Transverse colon (tissue), 4 donors: ENCODE data around the gene CCDC85C. TPM values are rescaled to one million over a fixed set of nuclear protein-coding genes. Genes with fewer than 3 reads are reported as not detected.

ENCODE experiments used
- DNase-seq: peaks from one replicate; pipeline ENCODE4 v3.0.0-alpha.2; 2019
- H3K27ac ChIP-seq, 4 donors: fragments of 200-600 bp; sonication (generic); 2 replicates each; pipeline ENCODE4 v1.5.1; 2016 to 2018; ENCODE audit warnings: inconsistent platforms in 4 of 4
- H3K27me3 ChIP-seq: fragments of 200-600 bp; sonication (generic); 2 replicates; pipeline ENCODE4 v1.5.1; 2017; ENCODE audit warnings: inconsistent platforms
- H3K36me3 ChIP-seq, 4 donors: fragments of 200-600 bp; sonication (generic); 2 replicates each; pipeline ENCODE4 v1.5.1; 2017 to 2019; ENCODE audit warnings: inconsistent platforms in 4 of 4
- H3K4me1 ChIP-seq, 4 donors: fragments of 200-600 bp; sonication (generic); 2 replicates each; pipeline ENCODE4 v1.5.1; 2017 to 2020; ENCODE audit warnings: inconsistent platforms in 4 of 4
- H3K4me3 ChIP-seq, 4 donors: fragments of 200-600 bp; sonication (generic); 1 replicate in 1 of 4; 2 replicates in 3 of 4; pipeline versions ENCODE4 v1.5.1 to v1.6.1; 2017 to 2019; ENCODE audit warnings: inconsistent platforms in 4 of 4
- H3K9me3 ChIP-seq, 2 donors: fragments of 200-600 bp; sonication (generic); 2 replicates each; pipeline ENCODE4 v1.5.1; 2017 to 2019; ENCODE audit warnings: inconsistent platforms in 2 of 2
- EP300 ChIP-seq: sonication (generic); formaldehyde crosslinking; IDR thresholded peaks from one replicate; pipeline ENCODE4 v1.6.1; 2017; ENCODE audit warnings: antibody characterized with exemption, low read depth
- POLR2A ChIP-seq: fragments of 450-650 bp; IDR thresholded peaks from one replicate; pipeline ENCODE4 v1.6.1; 2016; ENCODE audit warnings: antibody characterized with exemption, mild to moderate bottlenecking, moderate library complexity
- POLR2AphosphoS5 ChIP-seq, 3 donors: sonication (generic); formaldehyde crosslinking; IDR thresholded peaks; one replicate each; pipeline ENCODE4 v1.6.1; 2016; ENCODE audit warnings: antibody characterized with exemption in 3 of 3
- WGBS, 2 donors: methylation state at CpG; one replicate each; pipeline ENCODE4 v1.1.5; 2018; ENCODE audit warnings: low coverage in 1 of 2; 5-methylcytosine and 5-hydroxymethylcytosine counted together
- in situ Hi-C, 4 donors: fragments of 200-750 bp; cut with MboI; loops; one replicate each; pipeline versions ENCODE4 v1.15.0 to v1.15.1; 2017; ENCODE audit warnings: low sequenced_read_pairs in 3 of 4, low pct_ligation_motif_present in 1 of 4, low pct_unique_long_range_greater_than_20kb in 1 of 4
- intact Hi-C: fragments of 100-400 bp; cut with DNase I; formaldehyde crosslinking; loops from one replicate; pipeline ENCODE4 v1.15.1; 2023; ENCODE audit warnings: low total_unique reads
- total RNA-seq, 4 donors: library from RNA; depleted of rRNA; stranded (reverse); fragments of >200 nt; gene quantifications; one replicate each; pipeline ENCODE4 v1.1.0, GENCODE V29; 2016
- TF ChIP-seq, protein P1 (sequence below), 5 experiments: fragments of 200-600 bp in 3 of 5; fragments of 450-650 bp in 2 of 5; sonication (generic) in 3 of 5; IDR thresholded peaks; 1 replicate in 2 of 5; 2 replicates in 3 of 5; pipeline ENCODE4 v1.5.1; 2016 to 2017; ENCODE audit warnings: antibody characterized with exemption in 5 of 5, inconsistent platforms in 3 of 5, mild to moderate bottlenecking in 2 of 5, moderate library complexity in 1 of 5

Gene CCDC85C
- total RNA-seq, 4 donors from 2014 or later: 19.3 to 55.4 (median 45.7) TPM

DNA sequence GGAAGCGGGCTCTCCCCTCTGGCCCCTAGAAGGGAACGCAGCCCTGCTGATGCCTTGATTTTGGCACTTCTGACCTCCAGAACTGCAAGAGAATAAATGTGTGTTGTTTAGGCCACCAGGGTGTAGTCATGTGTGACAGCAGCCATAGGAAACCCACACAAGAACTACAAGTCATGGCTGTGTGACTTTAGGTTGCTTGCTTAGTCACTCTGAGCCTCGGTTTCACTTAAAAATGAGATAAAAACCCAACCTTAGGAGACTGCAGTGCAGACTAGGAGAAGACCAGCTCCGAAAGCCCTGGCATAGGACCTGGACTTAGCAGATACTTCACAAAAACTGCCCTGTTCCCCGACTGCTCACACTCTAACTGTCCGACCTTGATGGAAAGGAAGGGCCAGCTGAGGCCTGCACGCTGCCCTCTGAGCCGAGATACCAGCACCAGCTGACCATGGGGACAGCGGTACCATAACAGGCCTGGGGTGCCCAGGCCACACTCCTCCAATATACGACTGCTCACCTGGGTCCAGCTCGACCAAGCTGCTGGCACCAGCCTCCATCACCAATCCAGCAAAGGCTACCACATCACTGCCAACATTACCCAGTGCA is 53.5 kb downstream of the CCDC85C start:
- in situ Hi-C loops (no loop called here), intact Hi-C loops (no loop called here)
- H3K36me3 ChIP-seq: no peaks in the 10 kb centered on the region
- TF ChIP-seq, protein P1, sequence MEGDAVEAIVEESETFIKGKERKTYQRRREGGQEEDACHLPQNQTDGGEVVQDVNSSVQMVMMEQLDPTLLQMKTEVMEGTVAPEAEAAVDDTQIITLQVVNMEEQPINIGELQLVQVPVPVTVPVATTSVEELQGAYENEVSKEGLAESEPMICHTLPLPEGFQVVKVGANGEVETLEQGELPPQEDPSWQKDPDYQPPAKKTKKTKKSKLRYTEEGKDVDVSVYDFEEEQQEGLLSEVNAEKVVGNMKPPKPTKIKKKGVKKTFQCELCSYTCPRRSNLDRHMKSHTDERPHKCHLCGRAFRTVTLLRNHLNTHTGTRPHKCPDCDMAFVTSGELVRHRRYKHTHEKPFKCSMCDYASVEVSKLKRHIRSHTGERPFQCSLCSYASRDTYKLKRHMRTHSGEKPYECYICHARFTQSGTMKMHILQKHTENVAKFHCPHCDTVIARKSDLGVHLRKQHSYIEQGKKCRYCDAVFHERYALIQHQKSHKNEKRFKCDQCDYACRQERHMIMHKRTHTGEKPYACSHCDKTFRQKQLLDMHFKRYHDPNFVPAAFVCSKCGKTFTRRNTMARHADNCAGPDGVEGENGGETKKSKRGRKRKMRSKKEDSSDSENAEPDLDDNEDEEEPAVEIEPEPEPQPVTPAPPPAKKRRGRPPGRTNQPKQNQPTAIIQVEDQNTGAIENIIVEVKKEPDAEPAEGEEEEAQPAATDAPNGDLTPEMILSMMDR (IDR thresholded peaks at IDR 0.05): no peak
- no peak for TF ChIP-seq POLR2A
- no peak for TF ChIP-seq EP300
- TF ChIP-seq POLR2AphosphoS5 (IDR thresholded peaks at IDR 0.05): no peak
- peaks cover 36 to 56% (median 43%) of the 10 kb centered on the region in 4 donors for H3K4me1 ChIP-seq
- H3K27me3 ChIP-seq: no peaks in the 10 kb centered on the region
- 85 to 100% methylated on average over 2 to 11 of the region's 11 CpGs for WGBS, 2 donors
- H3K9me3 ChIP-seq: no peaks in the 10 kb centered on the region
- DNase-seq: no peak
- H3K4me3 ChIP-seq: no peak overlapping the region
- H3K27ac ChIP-seq: peak overlapping the region in 3 of 4 donors; percentile 47 to 77 (median 56)

DNA sequence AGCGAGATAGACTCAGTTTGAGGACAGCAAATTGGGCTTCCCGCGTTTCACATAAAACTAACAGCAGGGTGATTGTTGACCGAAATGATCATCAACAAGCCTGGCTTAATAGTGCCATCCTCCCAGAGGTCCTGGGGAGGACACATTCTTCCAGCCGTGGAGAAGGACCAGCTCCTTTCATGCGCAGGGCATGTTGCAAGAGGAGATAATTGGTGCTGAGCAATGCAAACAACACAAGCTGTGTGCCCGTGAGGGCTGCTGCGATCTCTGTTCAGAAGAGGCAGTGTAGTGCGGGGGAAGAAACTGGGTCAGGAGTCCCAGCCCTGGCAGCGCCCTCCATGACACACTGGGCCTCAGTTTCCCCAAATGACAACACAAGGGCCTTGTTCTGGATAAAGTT is 54.3 kb downstream of the CCDC85C start:
- TF ChIP-seq POLR2AphosphoS5 (IDR thresholded peaks at IDR 0.05): no peak
- TF ChIP-seq, protein P1 (IDR thresholded peaks at IDR 0.05): no peak
- no peak for TF ChIP-seq POLR2A
- TF ChIP-seq EP300: no peak

DNA sequence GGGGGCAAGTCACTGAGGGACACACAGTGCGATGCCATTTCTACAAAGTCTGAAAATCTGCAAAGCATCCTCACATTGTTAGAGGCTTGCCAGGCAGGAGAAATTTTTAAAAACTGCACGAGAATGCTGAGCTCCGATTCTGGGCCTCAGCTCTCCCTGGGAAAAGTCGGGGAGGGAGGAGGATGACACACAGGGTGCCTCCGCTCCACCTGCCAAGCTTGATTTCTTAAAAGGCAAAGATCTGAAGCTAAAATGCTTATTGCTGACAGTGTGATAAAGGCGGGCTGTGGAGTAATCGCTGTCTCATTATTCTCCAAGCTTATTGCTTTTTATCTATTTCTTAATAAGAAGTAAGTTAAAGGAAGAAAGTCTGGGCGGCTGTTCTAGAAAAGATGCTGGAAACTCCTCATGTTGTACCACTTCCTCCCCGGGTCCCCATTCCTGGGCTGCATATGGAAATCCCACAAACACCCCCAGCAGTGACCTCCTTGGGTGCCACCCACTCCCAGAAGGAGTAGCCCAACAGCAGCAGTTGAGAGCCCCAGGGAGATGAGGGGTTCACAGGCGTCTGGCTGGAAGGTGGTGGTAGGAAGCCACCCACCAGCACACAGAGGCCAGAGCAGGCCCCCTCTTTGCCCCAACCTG is 55.0 kb downstream of the CCDC85C start:
- intact Hi-C loops: no loop called here
- Histone ChIP-seq H3K4me3 (no peak overlapping the region), H3K9me3 (no peaks in the 10 kb centered on the region), H3K27ac (peak overlapping the region; percentile 13 to 77 (median 52)), H3K36me3 (no peaks in the 10 kb centered on the region), H3K4me1 (peaks cover 27 to 41% (median 29%) of the 10 kb centered on the region in 4 donors), H3K27me3 (no peaks in the 10 kb centered on the region)
- TF ChIP-seq POLR2A (no peak), POLR2AphosphoS5 (IDR thresholded peaks at IDR 0.05) (no peak), EP300 (no peak)
- in situ Hi-C loops: loop anchor here in 1 of 4 donors (25.0 kb wide), 1 partner anchor 338 kb away; no protein-coding TSS in a partner anchor
- DNase-seq: no peak
- 75 to 79% methylated on average over 9 to 10 of the region's 10 CpGs for WGBS, 2 donors

More for the DNA sequence above, 54.3 kb downstream of the CCDC85C start:
- 80 to 97% methylated on average over 5 to 10 of the region's 10 CpGs for WGBS, 2 donors
- Histone ChIP-seq H3K27ac (peak overlapping the region; percentile 13 to 77 (median 52)), H3K4me1 (peaks cover 34 to 48% (median 36%) of the 10 kb centered on the region in 4 donors), H3K36me3 (no peaks in the 10 kb centered on the region), H3K9me3 (no peaks in the 10 kb centered on the region), H3K4me3 (no peak overlapping the region), H3K27me3 (no peaks in the 10 kb centered on the region)
- in situ Hi-C loops (loop anchor here in 1 of 4 donors (25.0 kb wide), 1 partner anchor 338 kb away; no protein-coding TSS in a partner anchor), intact Hi-C loops (no loop called here)
- no peak for DNase-seq

DNA sequence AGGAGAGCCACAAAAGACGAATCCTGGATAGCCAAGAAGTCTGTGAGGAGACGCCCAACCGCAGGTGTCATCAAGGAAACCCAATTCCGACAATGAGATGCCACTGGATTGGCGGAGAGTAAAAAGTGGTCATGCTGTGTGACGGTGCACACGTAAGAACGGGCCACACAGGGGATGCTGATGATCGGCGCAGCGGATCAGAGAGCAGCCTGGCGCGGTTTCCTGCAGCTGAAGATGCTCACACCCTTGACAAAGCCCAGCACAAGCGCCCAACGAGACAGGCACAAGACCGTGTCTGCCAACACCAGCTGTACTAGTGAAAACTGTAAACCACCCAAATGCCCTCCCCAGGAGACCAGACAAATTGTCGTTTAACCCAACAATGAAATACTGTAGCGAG is 55.8 kb downstream of the CCDC85C start:
- Histone ChIP-seq H3K27me3 (no peaks in the 10 kb centered on the region), H3K4me3 (no peak overlapping the region), H3K36me3 (no peaks in the 10 kb centered on the region), H3K27ac (peak overlapping the region; percentile 11 to 77 (median 52)), H3K9me3 (no peaks in the 10 kb centered on the region), H3K4me1 (peaks cover 19 to 34% (median 25%) of the 10 kb centered on the region in 4 donors)
- DNase-seq: no peak
- in situ Hi-C loops: loop anchor here in 1 of 4 donors (25.0 kb wide), 1 partner anchor 339 kb away; no protein-coding TSS in a partner anchor
- intact Hi-C loops: no loop called here
- TF ChIP-seq EP300 (no peak), POLR2AphosphoS5 (IDR thresholded peaks at IDR 0.05) (peak in 2 of 3 donors; percentile 22 to 26)
- 80 to 82% methylated on average over 15 to 18 of the region's 18 CpGs for WGBS, 2 donors

DNA sequence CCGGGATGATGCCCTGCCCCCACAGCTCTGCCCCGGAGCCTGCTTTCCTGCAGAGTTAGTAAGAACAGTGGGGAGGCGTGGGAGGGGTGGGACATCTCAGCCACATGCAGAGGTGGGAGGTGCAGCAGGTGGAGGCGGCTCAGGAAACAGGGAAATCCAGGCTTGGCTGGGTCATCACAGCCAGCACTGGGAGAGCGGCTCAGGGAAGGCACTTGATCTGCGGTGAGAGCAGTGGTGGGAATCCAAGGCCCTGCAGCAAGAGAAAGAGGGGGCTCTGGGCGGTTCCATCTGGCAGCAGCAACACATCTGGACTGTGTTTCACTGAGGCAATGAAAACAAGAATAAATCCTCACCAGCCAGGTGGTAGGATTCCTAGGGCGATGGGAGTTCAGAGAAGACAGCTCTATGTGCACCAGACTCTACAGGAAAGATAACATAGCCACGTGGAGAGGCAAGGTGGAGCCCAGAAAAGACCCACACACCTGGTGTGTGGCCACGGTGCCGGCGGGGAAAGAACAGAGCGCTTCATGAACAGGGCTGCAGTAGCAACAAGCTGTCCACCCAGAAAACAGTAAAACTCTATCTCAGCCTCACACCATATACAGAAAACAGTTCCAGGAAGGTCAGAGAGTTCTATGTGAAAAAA is 57.6 kb downstream of the CCDC85C start:
- no peak for DNase-seq
- intact Hi-C loops (no loop called here), in situ Hi-C loops (loop anchor here in 1 of 4 donors (25.0 kb wide), 1 partner anchor 341 kb away; no protein-coding TSS in a partner anchor)
- Histone ChIP-seq H3K9me3 (no peaks in the 10 kb centered on the region), H3K4me1 (peaks cover 6 to 24% (median 17%) of the 10 kb centered on the region in 4 donors), H3K27ac (peak overlapping the region; percentile 7 to 68 (median 39)), H3K36me3 (no peaks in the 10 kb centered on the region), H3K27me3 (no peaks in the 10 kb centered on the region), H3K4me3 (no peak overlapping the region)
- 60 to 78% methylated on average over 4 to 13 of the region's 13 CpGs for WGBS, 2 donors
- TF ChIP-seq POLR2AphosphoS5 (IDR thresholded peaks at IDR 0.05) (no peak), EP300 (no peak), POLR2A (no peak)
- TF ChIP-seq, protein P1 (IDR thresholded peaks at IDR 0.05): no peak
